Measurements from ENCODE around the gene FOXP2. TPM values are rescaled to one million over a fixed set of nuclear protein-coding genes. Genes with fewer than 3 reads are reported as not detected.

FOXP2 gene
- total and polyA plus RNA-seq, 2 experiments from 2014 or later: 1.3 to 1.5 TPM

GRCh38 chr7:114657279-114657678 lies 242.7 kb downstream of the FOXP2 start:
- no peak for DNase-seq (ENCODE audit: low read depth in 1 of 2, low spot score in 1 of 2)
- no peak overlapping the region for H3K4me3 ChIP-seq
- TF ChIP-seq CTCF (IDR thresholded peaks at IDR 0.05; ENCODE audit: low read depth, low read length): no peak
- H3K27me3 ChIP-seq: no peaks in the 10 kb centered on the region
- no peaks in the 10 kb centered on the region for H3K36me3 ChIP-seq
- no peak overlapping the region for H3K27ac ChIP-seq
- H3K4me1 ChIP-seq (ENCODE audit: low read depth): peaks cover 52% of the 10 kb centered on the region
- H3K9me3 ChIP-seq (ENCODE audit: low read depth): no peaks in the 10 kb centered on the region

- Histone ChIP-seq H3K27me3 (no peaks in the 10 kb centered on the region), H3K4me3 (no peak overlapping the region), H3K36me3 (no peaks in the 10 kb centered on the region), H3K9me3 (ENCODE audit: low read depth) (no peaks in the 10 kb centered on the region), H3K4me1 (ENCODE audit: low read depth) (peaks cover 48% of the 10 kb centered on the region), H3K27ac (peak overlapping the region; percentile 35)
- DNase-seq (ENCODE audit: low read depth in 1 of 2, low spot score in 1 of 2): no peak
- no peak for TF ChIP-seq CTCF (IDR thresholded peaks at IDR 0.05; ENCODE audit: low read depth, low read length)
Observed at GRCh38 chr7:114658216-114658615, 243.6 kb downstream of the FOXP2 start.

- H3K27me3 ChIP-seq: no peaks in the 10 kb centered on the region
- no peak for DNase-seq (ENCODE audit: low read depth in 1 of 2, low spot score in 1 of 2)
- peaks cover 42% of the 10 kb centered on the region for H3K4me1 ChIP-seq (ENCODE audit: low read depth)
- no peak for TF ChIP-seq CTCF (IDR thresholded peaks at IDR 0.05; ENCODE audit: low read depth, low read length)
- H3K27ac ChIP-seq: peak overlapping the region; percentile 44
- no peak overlapping the region for H3K4me3 ChIP-seq
- no peaks in the 10 kb centered on the region for H3K36me3 ChIP-seq
- H3K9me3 ChIP-seq (ENCODE audit: low read depth): no peaks in the 10 kb centered on the region
Observed at GRCh38 chr7:114659409-114660125, 245.0 kb downstream of the FOXP2 start.

- Histone ChIP-seq H3K27ac (peak overlapping the region; percentile 44), H3K4me3 (no peak overlapping the region), H3K36me3 (no peaks in the 10 kb centered on the region), H3K27me3 (no peaks in the 10 kb centered on the region), H3K9me3 (ENCODE audit: low read depth) (no peaks in the 10 kb centered on the region), H3K4me1 (ENCODE audit: low read depth) (peaks cover 42% of the 10 kb centered on the region)
- DNase-seq (ENCODE audit: low read depth in 1 of 2, low spot score in 1 of 2): no peak
- TF ChIP-seq CTCF (IDR thresholded peaks at IDR 0.05; ENCODE audit: low read depth, low read length): no peak
Observed at GRCh38 chr7:114660126-114660486, 245.5 kb downstream of the FOXP2 start.

GRCh38 chr7:114660753-114661152 lies 246.1 kb downstream of the FOXP2 start:
- no peak for TF ChIP-seq CTCF (IDR thresholded peaks at IDR 0.05; ENCODE audit: low read depth, low read length)

More at GRCh38 chr7:114660753-114661152, 246.1 kb downstream of the FOXP2 start:
- peak overlapping the region; percentile 44 for H3K27ac ChIP-seq
- no peaks in the 10 kb centered on the region for H3K27me3 ChIP-seq
- H3K4me1 ChIP-seq (ENCODE audit: low read depth): peaks cover 42% of the 10 kb centered on the region
- no peak overlapping the region for H3K4me3 ChIP-seq
- no peaks in the 10 kb centered on the region for H3K9me3 ChIP-seq (ENCODE audit: low read depth)
- no peaks in the 10 kb centered on the region for H3K36me3 ChIP-seq
- DNase-seq (ENCODE audit: low read depth in 1 of 2, low spot score in 1 of 2): no peak

All from cardiac muscle cell (in vitro differentiated cells and primary cell).